Right lobe of liver (tissue), 4 donors: ENCODE results near the gene MFSD2A.

Source experiments
- POLR2A ChIP-seq: fragments of 450-650 bp; IDR thresholded peaks from one replicate; pipeline ENCODE4 v1.6.1; 2017; ENCODE audit warnings: antibody characterized with exemption, mild to moderate bottlenecking
- TF ChIP-seq, protein P1 (sequence below), 4 donors: fragments of 200-600 bp in 3 of 4; fragments of 450-650 bp in 1 of 4; IDR thresholded peaks; one replicate each; pipeline versions ENCODE4 v1.5.1 to v1.8.0; 2016 to 2022; ENCODE audit warnings: antibody characterized with exemption in 4 of 4, mild to moderate bottlenecking in 2 of 4
- donor health status: DM: no; HTN: no; CAD: no.
- donor health status: DM: no; HTN: no; CAD: no.
- donor health status: DM: no; HTN: yes; CAD: no.

DNA sequence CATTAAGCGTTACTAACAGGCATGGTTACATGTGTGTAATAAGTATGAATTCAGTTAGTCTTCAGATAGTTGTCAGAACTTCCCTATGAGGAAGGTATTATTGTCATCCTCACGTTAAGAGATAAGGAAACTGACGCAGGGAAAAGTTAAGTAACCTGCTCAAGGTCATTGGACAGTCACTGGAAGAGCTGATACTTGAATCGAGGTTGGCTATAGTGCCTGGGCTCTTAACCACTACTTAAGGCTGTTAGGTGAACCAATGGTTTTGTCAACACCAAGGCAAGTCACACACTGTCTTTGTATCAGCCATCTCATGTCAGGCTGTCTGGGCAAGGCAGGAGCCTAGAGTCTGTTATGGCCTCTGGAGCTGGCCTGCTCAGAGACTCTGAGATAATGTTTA is 16.2 kb downstream of the MFSD2A start:
- TF ChIP-seq, protein P1, sequence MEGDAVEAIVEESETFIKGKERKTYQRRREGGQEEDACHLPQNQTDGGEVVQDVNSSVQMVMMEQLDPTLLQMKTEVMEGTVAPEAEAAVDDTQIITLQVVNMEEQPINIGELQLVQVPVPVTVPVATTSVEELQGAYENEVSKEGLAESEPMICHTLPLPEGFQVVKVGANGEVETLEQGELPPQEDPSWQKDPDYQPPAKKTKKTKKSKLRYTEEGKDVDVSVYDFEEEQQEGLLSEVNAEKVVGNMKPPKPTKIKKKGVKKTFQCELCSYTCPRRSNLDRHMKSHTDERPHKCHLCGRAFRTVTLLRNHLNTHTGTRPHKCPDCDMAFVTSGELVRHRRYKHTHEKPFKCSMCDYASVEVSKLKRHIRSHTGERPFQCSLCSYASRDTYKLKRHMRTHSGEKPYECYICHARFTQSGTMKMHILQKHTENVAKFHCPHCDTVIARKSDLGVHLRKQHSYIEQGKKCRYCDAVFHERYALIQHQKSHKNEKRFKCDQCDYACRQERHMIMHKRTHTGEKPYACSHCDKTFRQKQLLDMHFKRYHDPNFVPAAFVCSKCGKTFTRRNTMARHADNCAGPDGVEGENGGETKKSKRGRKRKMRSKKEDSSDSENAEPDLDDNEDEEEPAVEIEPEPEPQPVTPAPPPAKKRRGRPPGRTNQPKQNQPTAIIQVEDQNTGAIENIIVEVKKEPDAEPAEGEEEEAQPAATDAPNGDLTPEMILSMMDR (IDR thresholded peaks at IDR 0.05): no peak
- TF ChIP-seq POLR2A: no peak
